ENCODE measurements around the gene CBX2. TPM values are rescaled to one million over a fixed set of nuclear protein-coding genes. Genes with fewer than 3 reads are reported as not detected.

CBX2 gene
- total RNA-seq, 4 donors from 2014 or later: 0.34 to 3.0 (median 0.68) TPM

- no peak for TF ChIP-seq CTCF (IDR thresholded peaks at IDR 0.05; ENCODE audit: low read depth)
These were observed 1.4 kb upstream of the CBX2 start for GRCh38 chr17:79776376-79777119.

- TF ChIP-seq CTCF (IDR thresholded peaks at IDR 0.05; ENCODE audit: low read depth): no peak
These were observed 641 bp upstream of the CBX2 start for GRCh38 chr17:79777120-79777893.

- TF ChIP-seq CTCF (IDR thresholded peaks at IDR 0.05; ENCODE audit: low read depth): no peak
These were observed 646 bp downstream of the CBX2 start for GRCh38 chr17:79778504-79779083.

GRCh38 chr17:79779084-79779529 is 1.2 kb downstream of the CBX2 start:
- no peak for TF ChIP-seq CTCF (IDR thresholded peaks at IDR 0.05; ENCODE audit: low read depth)

GRCh38 chr17:79779661-79780365 is 1.9 kb downstream of the CBX2 start:
- no peak for TF ChIP-seq CTCF (IDR thresholded peaks at IDR 0.05; ENCODE audit: low read depth)

GRCh38 chr17:79781012-79781650 is 3.2 kb downstream of the CBX2 start:
- TF ChIP-seq CTCF (IDR thresholded peaks at IDR 0.05; ENCODE audit: low read depth): no peak

Measured in subcutaneous adipose tissue (tissue), 4 donors.